ENCODE measurements around the gene ZNF695. TPM values are rescaled to one million over a fixed set of nuclear protein-coding genes. Genes with fewer than 3 reads are reported as not detected.

Gene ZNF695
- total RNA-seq, 2 experiments from 2014 or later: 9.8 to 13.7 TPM

DNA sequence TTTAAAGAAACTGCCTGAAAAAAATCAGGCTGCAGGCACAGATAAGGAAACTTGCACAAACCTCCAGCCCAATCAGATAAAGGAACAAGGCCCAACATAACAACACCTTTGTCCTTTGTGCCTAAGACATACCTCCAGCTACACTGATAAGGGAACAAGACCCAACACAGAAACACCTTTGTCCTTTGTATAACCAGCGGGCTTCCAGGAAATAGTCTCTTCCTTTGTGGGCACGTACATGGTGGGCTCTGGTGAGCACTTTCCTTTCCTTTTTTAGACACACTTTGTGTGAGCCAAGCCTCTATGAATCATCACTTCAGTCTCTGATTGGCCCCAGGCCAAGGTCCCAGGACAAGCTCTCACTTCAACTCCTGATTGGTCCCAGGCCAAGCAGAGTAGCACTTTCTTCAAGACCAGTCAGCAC is 47.1 kb upstream of the ZNF695 start:
- BruUV-seq (replicated peaks): no TSS peak
- ChIA-PET CTCF (ENCODE audit: unreplicated experiment) (no interaction called here), POLR2A (no interaction called here)
- no peaks in the 10 kb centered on the region for H4K20me1 ChIP-seq (ENCODE audit: insufficient read depth, low read length)
- TF ChIP-seq, protein P1, sequence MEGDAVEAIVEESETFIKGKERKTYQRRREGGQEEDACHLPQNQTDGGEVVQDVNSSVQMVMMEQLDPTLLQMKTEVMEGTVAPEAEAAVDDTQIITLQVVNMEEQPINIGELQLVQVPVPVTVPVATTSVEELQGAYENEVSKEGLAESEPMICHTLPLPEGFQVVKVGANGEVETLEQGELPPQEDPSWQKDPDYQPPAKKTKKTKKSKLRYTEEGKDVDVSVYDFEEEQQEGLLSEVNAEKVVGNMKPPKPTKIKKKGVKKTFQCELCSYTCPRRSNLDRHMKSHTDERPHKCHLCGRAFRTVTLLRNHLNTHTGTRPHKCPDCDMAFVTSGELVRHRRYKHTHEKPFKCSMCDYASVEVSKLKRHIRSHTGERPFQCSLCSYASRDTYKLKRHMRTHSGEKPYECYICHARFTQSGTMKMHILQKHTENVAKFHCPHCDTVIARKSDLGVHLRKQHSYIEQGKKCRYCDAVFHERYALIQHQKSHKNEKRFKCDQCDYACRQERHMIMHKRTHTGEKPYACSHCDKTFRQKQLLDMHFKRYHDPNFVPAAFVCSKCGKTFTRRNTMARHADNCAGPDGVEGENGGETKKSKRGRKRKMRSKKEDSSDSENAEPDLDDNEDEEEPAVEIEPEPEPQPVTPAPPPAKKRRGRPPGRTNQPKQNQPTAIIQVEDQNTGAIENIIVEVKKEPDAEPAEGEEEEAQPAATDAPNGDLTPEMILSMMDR (conservative IDR thresholded peaks at IDR 0.05; ENCODE audit: low read length): no peak
- no peak for TF ChIP-seq EZH2phosphoT487 (IDR thresholded peaks at IDR 0.05; ENCODE audit: borderline replicate concordance, low read depth, low read length)
- peaks cover 70% of the 10 kb centered on the region for H3K9me3 ChIP-seq (ENCODE audit: low read length)
- H2AFZ ChIP-seq (ENCODE audit: low read length): no peak overlapping the region
- peaks cover 44% of the 10 kb centered on the region for H3K79me2 ChIP-seq (ENCODE audit: insufficient read depth, low read depth, low read length)
- no peak overlapping the region for H3K27ac ChIP-seq (ENCODE audit: low read depth, low read length, poor library complexity, severe bottlenecking)
- H3K9me2 ChIP-seq (ENCODE audit: insufficient read depth, low read length): no peaks in the 10 kb centered on the region
- no peak for DNase-seq (ENCODE audit: low spot score)
- no peaks in the 10 kb centered on the region for H3K4me1 ChIP-seq (ENCODE audit: insufficient read depth, low read length, poor library complexity, severe bottlenecking)
- no peak overlapping the region for H3K4me3 ChIP-seq (ENCODE audit: low read depth, low read length, poor library complexity, severe bottlenecking)
- H3K36me3 ChIP-seq (ENCODE audit: insufficient read depth, low read length): 0 out of 2 replicates have a peak, but pooled peaks cover 3% of the 10 kb centered on the region
- no peak overlapping the region for H3K4me2 ChIP-seq (ENCODE audit: low read length)
- intact Hi-C loops (cut with micrococcal nuclease; ENCODE audit: unreplicated experiment): no loop called here

DNA sequence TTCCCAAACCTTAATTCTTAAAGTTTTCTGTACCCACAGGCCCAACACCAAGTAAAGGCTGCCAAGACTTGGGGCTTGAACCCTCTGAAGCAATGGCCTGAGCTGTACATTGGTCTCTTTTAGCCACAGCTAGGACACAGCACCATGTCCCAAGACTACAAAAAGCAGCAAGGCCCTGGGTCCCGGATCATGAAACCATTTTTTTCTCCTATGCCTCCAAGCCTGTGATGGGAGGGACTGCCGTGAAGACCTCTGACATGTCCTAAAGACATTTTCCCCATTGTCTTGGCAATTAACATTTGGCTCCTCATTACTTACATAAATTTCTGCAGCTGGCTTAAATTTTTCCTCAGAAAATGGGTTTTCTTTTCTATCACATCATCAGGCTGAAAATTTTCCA is 39.8 kb upstream of the ZNF695 start:
- no peaks in the 10 kb centered on the region for H3K9me2 ChIP-seq (ENCODE audit: insufficient read depth, low read length)
- no peak overlapping the region for H2AFZ ChIP-seq (ENCODE audit: low read length)
- no peak overlapping the region for H3K27ac ChIP-seq (ENCODE audit: low read depth, low read length, poor library complexity, severe bottlenecking)
- BruUV-seq (replicated peaks): no TSS peak
- no peak for DNase-seq (ENCODE audit: low spot score)
- H3K4me3 ChIP-seq (ENCODE audit: low read depth, low read length, poor library complexity, severe bottlenecking): no peak overlapping the region
- H3K9me3 ChIP-seq (ENCODE audit: low read length): peaks cover 58% of the 10 kb centered on the region
- peaks cover 5% of the 10 kb centered on the region for H3K79me2 ChIP-seq (ENCODE audit: insufficient read depth, low read depth, low read length)
- ChIA-PET POLR2A (no interaction called here), CTCF (ENCODE audit: unreplicated experiment) (no interaction called here)
- H3K36me3 ChIP-seq (ENCODE audit: insufficient read depth, low read length): peaks cover 20% of the 10 kb centered on the region
- no peak for TF ChIP-seq EZH2phosphoT487 (IDR thresholded peaks at IDR 0.05; ENCODE audit: borderline replicate concordance, low read depth, low read length)
- TF ChIP-seq, protein P1 (conservative IDR thresholded peaks at IDR 0.05; ENCODE audit: low read length): no peak
- H4K20me1 ChIP-seq (ENCODE audit: insufficient read depth, low read length): no peaks in the 10 kb centered on the region
- H3K4me1 ChIP-seq (ENCODE audit: insufficient read depth, low read length, poor library complexity, severe bottlenecking): no peaks in the 10 kb centered on the region
- intact Hi-C loops (cut with micrococcal nuclease; ENCODE audit: unreplicated experiment): no loop called here
- no peak overlapping the region for H3K4me2 ChIP-seq (ENCODE audit: low read length)

DNA sequence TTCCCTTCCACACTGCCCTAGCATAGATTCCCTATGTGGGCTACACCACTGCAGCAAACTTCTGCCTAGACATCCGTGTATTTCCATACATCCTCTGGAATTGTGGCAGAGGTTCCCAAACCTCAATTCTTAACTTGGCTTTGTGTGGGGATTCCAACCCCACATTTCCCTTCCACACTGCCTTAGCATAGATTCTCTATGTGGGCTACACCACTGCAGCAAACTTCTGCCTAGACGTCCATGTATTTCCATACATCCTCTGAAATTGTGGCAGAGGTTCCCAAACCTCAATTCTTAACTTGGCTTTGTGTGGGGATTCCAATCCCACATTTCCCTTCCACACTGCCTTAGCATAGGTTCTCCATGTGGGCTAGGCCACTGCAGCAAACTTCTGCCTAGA is 39.4 kb upstream of the ZNF695 start:
- peaks cover 5% of the 10 kb centered on the region for H3K79me2 ChIP-seq (ENCODE audit: insufficient read depth, low read depth, low read length)
- peaks cover 56% of the 10 kb centered on the region for H3K9me3 ChIP-seq (ENCODE audit: low read length)
- H3K4me1 ChIP-seq (ENCODE audit: insufficient read depth, low read length, poor library complexity, severe bottlenecking): no peaks in the 10 kb centered on the region
- peaks cover 24% of the 10 kb centered on the region for H3K36me3 ChIP-seq (ENCODE audit: insufficient read depth, low read length)
- intact Hi-C loops (cut with micrococcal nuclease; ENCODE audit: unreplicated experiment): no loop called here
- H3K9me2 ChIP-seq (ENCODE audit: insufficient read depth, low read length): no peaks in the 10 kb centered on the region
- no peak overlapping the region for H2AFZ ChIP-seq (ENCODE audit: low read length)
- DNase-seq (ENCODE audit: low spot score): no peak
- ChIA-PET CTCF (ENCODE audit: unreplicated experiment) (no interaction called here), POLR2A (no interaction called here)
- no peak overlapping the region for H3K4me2 ChIP-seq (ENCODE audit: low read length)
- H3K27ac ChIP-seq (ENCODE audit: low read depth, low read length, poor library complexity, severe bottlenecking): no peak overlapping the region
- TF ChIP-seq, protein P1 (conservative IDR thresholded peaks at IDR 0.05; ENCODE audit: low read length): no peak
- TF ChIP-seq EZH2phosphoT487 (IDR thresholded peaks at IDR 0.05; ENCODE audit: borderline replicate concordance, low read depth, low read length): no peak
- no peaks in the 10 kb centered on the region for H4K20me1 ChIP-seq (ENCODE audit: insufficient read depth, low read length)
- no TSS peak for BruUV-seq (replicated peaks)
- H3K4me3 ChIP-seq (ENCODE audit: low read depth, low read length, poor library complexity, severe bottlenecking): no peak overlapping the region

Data from OCI-LY7 (cell line).